GM11168 (cell line): ENCODE data around the gene METAP1D.

Experiments
- in situ Hi-C: fragments of 300-500 bp; cut with MboI; formaldehyde crosslinking; loops from one replicate; pipeline ENCODE4 v1.12.0; 2022; ENCODE audit warnings: low sequenced_read_pairs; ENCODE audit not compliant: unreplicated experiment

Gene METAP1D

DNA sequence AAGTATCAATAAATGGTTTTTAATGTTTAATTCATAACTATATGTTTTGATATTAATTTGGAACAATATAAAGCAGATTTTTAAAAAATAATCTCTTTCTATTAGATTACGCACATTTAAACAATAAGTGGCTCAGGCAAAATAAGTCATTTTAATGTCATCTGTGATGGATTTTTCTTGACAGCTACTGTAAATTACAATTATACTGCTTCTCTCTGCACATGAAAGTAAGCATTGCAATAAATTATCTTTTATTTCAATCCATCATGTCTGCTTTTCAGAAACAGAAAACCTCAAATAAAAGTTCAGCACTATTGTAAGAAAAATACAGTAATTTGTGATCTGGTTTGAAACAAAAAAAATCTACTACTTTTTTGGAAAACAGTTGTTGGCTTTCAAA lies 74.5 kb downstream of the METAP1D start:
- in situ Hi-C loops = no loop called here

DNA sequence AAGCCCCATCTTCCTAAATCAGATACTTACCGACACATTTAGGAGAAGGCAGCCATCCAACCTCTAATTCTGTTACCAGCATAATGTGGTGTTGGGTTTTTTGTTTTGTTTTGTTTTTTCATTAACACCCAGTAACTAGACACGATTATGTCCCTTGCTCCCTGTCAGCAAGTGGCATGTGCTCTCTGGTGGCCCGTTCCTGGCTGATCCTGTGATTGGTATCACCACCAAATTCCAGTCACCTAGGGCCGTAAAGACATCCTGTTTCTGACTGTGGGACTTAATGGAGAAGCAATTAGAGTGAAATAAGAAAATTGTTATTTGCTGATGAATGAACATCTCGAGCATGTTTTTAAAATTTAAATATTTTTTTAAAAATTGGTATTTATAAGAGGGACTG lies 79.7 kb downstream of the METAP1D start:
- in situ Hi-C loops = no loop called here

DNA sequence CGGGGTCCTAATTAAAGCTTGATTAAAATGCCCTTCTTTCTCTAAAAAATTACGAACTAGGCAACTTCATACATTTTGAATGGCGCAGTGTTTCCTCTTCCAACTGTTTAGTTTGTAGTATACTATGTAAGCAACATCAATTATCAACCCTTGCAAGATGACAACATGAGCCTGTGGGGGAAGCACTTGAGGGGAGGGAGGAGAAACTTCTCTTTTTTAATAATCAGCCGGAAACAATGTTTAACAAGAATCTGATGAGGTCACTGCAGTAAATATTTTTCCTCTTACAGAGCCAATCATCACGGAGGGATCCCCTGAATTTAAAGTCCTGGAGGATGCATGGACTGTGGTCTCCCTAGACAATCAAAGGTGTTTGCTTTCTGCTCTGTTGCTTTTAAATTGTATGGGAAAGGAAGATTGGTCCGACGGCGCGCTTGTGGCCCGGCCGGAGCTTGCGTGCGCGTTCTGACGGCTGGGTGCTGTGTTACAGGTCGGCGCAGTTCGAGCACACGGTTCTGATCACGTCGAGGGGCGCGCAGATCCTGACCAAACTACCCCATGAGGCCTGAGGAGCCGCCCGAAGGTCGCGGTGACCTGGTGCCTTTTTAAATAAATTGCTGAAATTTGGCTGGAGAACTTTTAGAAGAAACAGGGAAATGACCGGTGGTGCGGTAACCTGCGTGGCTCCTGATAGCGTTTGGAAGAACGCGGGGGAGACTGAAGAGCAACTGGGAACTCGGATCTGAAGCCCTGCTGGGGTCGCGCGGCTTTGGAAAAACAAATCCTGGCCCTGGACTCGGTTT lies 80.3 kb downstream of the METAP1D start:
- in situ Hi-C loops = no loop called here

DNA sequence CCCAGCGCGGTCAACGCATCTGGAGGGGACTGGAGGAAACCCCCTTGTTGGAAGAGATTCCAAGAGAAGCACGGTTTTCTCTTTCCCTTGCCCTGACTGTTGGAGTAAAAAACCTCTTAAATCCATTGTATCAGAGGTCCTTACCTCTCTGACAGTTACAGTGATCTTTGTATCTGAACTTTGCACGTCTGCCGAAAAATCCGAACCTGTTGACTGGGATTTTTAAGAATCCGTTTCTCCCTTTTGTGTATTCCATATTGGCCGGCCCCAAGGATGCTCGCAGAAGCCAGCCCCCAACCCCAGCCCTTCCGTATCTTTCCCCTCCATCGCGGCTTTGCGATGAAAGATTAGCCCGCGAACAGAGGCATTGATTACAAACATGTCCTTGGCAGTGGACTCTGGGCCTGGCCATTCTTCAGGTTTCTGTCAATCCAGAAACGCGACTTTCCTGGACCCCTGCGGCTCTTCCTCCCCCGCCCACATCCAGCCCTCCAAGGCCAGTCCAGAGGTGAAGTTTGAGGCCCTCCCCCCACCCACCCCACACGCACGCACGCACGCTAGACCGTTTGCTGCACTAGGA lies 81.0 kb downstream of the METAP1D start:
- in situ Hi-C loops = no loop called here

DNA sequence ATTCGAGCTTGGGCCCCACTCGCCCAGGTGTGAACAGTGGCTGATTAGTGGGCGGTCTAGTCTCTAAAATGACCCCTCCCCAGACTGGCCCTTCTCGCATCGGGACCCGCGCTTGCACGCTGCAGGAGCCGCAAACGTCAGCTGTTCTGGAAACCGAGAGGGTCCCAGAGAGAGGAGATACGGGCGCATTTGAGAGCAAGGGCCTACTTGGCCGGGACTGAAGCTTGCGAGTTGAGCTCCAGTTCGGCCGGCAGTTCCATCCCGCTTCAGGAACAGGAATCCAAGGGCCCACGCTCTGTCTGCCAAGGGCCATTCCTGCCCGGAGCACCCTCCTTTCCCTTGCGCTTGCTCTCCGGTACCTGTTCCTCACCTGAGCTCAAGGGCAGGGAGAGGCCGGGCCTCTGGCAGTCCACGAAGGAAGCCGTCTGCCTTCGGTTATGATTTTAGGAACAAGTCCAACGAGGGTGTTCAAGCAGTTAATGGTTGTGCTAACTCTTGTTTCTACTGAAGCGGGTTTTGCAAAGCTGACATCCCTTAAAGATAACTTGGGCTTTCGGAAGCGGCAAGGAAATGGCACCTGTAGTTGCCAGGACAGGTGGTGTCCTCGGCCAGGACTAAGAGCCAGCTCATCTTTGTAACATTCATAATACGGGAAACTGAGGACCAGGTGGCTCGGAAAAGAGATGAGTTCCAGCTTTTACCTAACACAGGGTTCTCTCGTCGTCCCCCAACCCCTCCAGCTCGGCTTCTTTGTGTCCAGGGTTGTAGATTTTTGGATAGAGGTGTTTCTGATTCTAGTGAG lies 81.7 kb downstream of the METAP1D start:
- in situ Hi-C loops = no loop called here

DNA sequence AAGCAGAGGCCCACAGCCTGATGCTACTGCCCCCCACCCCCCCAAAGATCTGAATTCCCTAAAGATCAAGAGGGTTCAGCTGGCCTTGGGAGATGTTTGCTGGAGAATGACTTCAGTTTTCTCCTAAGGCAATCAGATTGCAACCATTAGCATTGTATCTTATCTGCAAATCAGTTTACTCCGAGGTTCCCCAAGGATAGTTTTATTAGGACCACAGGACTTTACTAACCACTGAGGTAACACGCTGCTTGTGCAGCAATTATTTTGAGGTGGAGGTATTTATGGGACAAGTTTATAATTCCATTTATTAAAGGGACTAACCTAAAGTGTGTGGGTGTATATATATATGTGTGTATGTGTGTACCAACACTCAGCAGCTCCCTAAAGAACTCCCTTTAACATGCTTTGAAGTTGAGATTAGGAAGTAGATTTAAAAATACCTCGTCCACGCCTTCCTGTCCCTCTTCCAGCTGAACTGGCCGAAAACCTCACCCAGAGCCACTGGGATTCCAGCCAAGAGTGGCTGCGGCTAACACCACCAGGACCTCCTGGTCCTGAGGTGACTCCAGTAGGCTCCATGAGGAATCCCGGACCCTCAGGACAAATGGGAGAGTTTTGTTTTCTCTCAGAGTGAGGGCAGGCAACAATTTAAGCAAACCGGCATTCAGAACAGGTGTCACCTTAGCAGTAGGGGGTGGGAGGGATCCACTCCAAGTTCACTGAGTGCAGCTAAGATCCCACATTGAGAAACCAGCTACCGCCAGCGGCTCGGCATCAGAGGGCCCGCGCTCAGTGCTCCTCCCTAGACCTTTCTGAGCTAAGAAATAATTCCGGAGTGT lies 82.6 kb downstream of the METAP1D start:
- in situ Hi-C loops = no loop called here

DNA sequence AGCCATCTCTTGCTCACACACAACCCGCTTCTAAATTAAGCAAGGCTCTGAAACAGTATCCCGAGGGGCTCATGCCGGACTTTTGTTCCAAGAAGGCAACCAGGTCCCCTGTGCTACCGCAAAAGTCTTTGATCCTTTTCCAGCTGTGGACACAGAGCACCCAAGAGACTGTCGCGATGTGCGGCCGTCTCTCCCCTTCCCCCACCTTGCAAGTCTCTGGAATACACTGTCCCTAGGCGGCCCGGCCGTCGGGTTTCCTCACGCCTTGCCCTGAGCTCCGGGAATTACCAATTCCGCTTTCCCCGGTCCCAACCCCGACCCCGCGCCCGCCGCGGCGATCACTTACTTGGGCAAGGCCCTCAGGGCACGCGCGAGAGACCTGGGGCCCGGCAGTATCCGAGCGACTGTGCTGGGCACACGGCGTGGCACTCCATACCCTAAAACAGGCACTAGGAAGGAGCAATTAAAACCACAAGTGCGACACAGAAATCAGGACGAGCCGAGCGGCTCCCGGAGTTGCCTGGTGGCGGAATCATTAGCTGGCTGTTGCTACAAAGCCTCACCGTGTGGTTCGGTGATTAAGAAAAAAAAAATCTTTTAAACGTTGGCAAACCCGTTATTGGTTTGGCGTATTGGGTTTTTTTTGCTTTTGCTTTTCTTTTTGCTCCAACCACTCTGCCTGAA lies 83.3 kb downstream of the METAP1D start:
- in situ Hi-C loops = no loop called here

DNA sequence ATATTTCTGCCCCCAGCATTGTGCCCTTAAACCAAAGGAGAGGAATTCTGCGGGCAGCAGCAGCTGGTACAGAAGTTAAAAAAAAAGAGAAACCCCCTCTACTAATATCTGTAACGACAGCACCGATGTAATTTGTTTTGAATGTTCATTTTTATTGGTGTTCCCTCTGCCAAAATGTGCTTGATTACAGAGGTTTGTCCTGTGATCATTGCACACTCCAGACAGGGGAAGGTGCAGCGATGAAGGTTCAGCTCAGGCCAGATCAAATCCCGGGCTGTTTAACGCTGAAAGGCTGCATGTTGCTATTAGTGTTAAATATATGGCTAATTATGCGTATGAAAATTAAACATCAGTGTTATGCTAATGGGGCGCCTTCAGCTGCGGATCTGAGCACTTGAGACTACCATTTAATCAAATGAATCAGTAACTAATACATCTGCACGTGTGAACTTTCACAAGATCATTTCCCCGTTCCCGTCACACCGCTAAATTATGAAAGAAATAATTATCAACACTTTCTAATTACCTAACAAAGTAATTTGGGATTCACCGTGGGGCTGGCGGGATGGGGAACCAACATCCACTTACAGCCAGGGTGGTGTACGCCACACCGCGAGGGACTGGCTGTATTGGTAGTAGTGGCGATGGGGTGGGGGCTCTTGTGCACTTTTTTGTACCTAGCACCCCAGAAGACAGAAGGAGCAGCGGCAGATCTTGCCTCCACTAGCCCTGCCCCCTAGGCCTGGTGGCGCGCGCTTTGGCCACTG lies 84.1 kb downstream of the METAP1D start:
- in situ Hi-C loops = no loop called here

DNA sequence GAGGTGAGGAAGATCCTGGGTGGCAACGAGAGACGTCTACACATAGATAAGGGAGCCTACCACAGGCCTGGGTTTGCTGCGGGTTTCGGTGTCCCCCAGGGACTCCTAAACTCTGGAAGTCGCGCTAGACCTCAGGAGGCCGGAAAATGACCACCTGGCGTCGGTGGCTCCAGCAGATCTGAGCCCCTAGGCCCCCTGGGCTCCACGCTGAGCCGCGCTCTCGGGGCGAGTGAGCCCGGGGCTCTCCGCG lies 84.6 kb downstream of the METAP1D start:
- in situ Hi-C loops = no loop called here

DNA sequence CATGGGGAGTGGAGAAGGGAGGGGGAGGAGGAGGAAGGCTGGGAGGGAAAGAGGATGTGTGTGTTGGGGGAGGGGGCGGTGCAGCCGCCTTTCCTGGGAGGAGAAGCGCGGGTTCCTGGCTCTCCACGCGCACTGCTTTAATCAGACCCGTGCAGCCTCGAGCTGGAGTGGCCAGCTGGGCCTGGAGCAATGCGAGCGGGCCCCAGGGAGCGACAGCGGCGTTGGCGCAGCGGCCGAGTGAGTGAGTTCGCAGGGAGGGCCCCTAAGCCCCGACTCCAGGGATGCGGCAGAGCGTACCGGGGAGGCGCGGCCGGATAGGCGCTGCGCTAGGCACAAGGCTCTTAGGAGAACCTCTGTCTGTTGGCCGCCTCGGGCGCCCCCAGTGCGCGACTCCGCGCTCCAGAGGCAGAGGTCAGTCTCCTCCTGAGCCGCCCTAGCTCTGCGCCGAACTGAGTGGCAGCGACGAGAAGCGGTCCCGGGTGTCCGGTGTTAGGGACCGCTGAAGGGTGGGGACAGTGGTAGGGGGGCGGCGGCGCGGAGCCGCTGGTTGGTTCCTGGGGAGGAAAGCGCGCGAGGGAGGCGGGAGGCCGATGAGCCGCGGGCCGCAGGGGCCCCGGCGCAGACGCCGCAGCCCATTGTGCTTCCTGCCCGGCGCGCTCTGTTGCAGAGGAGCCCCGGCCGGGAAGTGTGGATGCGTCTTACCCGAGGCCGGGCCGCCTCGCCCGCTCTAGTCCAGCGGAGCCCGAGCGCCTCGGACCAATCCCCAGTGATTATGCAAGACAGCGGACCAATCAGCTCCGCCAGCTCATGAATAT lies 85.1 kb downstream of the METAP1D start:
- in situ Hi-C loops = no loop called here

DNA sequence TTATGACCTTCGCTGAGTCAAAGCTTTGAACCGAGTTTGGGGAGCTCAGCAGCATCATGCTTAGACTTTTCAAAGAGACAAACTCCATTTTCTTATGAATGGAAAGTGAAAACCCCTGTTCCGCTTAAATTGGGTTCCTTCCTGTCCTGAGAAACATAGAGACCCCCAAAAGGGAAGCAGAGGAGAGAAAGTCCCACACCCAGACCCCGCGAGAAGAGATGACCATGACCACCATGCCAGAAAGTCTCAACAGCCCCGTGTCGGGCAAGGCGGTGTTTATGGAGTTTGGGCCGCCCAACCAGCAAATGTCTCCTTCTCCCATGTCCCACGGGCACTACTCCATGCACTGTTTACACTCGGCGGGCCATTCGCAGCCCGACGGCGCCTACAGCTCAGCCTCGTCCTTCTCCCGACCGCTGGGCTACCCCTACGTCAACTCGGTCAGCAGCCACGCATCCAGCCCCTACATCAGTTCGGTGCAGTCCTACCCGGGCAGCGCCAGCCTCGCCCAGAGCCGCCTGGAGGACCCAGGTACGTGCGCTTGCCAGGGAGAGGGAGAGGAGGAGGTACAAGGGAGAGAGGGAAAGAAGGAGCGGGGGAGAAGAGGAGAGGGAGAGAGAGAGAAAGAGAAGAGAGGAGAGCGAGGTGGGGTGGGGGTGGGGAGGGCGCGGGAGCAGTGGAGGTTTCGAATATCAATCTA lies 85.9 kb downstream of the METAP1D start, which contains the start of gene DLX1:
Gene DLX1, plus strand, starts transcription at position 48 of the 700 bp plus-strand sequence. Its CDS starts 171 bp downstream, at position 219.
- in situ Hi-C loops = no loop called here

DNA sequence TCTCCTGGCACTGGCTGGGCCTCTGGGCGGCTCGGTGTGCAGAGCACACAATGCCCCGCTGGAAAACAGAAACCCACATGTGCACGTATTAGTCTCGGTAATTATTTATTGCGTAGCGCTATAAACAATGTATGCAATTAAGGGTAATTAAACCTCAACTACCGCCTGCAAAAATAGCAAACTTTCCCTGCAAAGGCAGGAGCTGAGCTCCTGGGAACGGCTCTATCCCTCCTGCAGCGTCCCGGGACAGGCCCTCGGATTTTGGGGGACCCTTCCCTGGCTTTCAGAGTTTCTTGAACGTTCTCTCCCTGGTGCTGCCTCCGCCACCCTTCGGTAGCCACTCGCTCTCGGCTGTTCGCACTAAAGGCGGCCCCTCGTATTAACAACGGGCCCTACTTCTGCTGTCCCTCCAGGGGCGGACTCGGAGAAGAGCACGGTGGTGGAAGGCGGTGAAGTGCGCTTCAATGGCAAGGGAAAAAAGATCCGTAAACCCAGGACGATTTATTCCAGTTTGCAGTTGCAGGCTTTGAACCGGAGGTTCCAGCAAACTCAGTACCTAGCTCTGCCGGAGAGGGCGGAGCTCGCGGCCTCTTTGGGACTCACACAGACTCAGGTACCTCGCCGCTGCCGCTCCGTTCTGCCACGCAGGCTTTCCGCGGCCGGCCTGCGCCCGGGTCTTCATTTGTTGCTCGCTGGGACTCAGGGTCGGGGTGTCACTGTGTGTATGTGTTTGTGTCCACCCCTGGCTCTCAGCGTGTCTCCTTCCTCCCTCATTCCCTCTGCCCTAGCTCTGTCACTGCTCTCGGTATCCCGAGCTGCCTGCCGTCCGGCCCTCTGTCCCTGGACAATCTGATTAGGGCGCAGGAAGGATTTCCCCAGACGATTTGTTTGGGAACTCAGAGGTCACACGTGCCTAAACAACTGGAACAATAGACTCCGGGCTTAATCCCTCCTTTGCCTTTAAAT lies 86.8 kb downstream of the METAP1D start:
- in situ Hi-C loops = no loop called here

DNA sequence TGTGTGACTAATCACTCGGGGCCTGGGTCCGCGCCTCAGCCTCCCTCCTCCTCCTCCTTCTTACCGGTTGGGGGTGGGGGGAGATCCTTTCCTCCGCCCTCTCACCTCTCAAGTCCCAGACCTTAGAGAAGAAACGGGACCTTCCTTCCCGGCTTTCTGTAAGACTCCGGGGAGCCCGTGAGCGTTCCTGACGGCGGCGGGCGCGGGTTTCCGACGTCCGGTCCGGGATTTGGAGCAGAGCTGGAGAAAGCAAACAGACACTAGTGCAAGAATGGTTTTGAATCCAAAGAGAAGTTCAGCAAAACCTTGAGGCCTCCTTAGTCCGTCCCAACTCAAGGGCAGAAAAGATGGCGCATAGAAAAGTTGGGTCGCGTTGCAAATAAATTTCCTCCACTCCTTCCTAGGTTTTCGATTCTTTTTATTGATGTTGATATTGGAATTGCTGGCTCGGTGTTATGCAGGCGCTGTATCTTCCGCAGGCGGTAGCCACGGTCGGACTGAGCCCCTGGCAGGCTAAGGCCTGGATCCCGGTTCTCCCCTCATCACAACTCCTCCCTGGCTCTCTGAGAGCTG lies 87.5 kb downstream of the METAP1D start:
- in situ Hi-C loops = no loop called here

DNA sequence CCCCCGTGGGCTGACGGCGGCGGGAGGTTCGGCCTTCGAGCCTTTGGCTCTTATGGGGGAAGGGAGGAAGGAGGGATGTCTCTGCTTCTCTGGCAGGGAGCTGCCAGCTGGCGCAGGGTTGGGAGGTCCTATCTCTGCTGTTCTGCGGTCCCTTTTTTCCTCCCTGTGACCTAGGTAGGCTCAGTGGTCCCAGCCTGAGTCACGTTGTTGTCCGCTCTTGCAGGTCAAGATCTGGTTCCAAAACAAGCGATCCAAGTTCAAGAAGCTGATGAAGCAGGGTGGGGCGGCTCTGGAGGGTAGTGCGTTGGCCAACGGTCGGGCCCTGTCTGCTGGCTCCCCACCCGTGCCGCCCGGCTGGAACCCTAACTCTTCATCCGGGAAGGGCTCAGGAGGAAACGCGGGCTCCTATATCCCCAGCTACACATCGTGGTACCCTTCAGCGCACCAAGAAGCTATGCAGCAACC lies 88.1 kb downstream of the METAP1D start:
- in situ Hi-C loops = no loop called here

DNA sequence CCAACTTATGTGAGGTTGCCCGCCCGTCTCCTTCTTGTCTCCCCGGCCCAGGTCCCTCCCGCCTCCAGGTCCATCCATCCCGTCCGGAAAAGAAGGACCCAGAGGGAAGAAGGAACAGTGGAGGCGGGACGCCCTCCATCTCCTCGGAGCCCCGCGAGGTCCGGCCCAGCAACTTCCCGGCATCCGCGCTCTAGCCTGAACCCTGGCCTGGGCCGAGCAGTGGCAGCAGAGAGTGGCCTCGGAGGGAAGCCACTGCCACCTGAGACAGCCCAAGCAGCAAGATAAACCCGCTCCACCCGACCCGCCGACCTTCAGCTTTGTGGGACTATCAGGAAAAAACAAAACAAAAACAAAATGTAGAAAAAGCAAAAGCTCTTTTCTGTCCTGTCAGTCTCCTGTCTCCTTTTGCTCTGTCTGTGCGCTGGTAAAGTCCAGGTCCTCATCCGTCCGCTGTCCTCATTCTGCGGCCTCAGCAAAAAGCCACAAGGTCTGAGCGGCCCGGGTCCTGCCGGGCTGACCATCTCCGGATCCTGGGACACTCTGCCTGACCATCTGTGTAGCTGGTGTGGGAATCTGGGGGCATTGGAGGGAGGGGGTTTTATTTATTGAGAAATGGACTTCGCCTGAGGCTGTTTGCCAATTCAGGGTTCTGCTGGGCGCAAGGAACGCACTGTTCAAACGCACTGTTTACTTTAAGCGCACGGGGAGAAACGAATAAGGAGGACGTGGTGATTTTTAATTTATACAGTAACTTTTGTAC lies 88.7 kb downstream of the METAP1D start:
- in situ Hi-C loops = no loop called here
